C1 segment of cervical spinal cord (tissue), 14 donors: ENCODE data around the gene EFCAB8.

Source experiments
- DNase-seq, 14 donors: peaks; one replicate each; lab custom pipeline; 2025; lab: John Stamatoyannopoulos, UW

The EFCAB8 gene

GRCh38 chr20:32986331-32986966 is 127.7 kb downstream of the EFCAB8 start:
- peak in 4 of 14 donors; percentile 17 to 26 (median 20) for DNase-seq

DNA sequence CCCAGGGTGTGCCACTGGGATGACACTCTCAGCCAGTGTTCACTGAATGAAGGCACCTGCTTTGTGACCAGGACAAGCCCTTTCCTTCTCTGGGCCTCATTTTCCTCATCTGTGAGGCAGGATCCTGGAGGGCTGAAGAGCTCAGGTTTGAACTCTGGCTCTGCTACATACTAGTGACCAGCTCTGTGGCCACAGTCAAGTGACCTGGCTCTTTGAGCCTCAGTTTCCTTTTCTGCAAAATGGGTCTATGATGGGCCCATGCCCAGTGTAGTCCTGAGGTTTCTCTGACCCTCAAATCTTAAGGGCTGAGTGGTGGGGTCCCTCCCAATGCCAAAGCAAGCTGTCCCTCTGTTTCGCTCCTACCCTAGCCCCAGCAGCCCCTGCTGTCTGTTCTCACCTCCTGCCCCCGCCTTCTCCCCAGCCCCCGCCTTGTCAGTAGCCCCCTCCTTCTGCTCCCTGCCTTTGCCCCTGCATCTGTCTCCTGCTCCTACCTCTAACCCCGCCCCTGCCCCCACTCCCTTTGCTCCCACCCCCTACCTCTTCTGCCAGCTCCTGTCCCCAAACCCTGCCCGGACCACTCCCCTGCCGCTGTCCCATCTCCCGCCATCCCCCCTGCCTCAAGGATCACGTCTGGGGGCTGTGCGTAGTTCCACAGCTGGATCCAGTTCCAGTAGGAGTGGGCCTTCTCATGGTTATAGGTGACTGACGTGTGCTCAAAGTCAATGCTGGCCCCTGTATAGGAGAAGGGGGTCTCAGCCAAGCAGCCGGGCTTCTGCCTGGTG is 128.5 kb downstream of the EFCAB8 start:
- no peak for DNase-seq

DNA sequence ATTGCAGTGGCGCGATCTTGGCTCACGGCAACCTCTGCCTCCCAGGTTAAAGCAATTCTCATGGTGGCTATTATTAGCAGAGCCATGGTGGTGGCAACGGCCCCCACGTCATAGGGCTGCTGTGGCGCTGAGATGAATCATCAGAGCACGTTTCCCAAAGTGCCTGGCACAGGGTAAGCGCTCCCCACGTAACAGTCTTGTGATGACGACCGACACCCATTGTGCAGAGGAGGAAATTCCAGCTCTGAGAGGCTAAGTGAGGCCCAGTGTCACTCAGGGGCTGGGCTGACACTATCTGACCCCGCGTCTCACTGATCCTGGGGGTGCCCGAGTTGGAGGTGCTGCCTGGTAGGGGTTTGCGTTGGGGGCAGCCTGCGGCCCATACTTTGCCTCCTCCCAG is 129.3 kb downstream of the EFCAB8 start:
- no peak for DNase-seq

DNA sequence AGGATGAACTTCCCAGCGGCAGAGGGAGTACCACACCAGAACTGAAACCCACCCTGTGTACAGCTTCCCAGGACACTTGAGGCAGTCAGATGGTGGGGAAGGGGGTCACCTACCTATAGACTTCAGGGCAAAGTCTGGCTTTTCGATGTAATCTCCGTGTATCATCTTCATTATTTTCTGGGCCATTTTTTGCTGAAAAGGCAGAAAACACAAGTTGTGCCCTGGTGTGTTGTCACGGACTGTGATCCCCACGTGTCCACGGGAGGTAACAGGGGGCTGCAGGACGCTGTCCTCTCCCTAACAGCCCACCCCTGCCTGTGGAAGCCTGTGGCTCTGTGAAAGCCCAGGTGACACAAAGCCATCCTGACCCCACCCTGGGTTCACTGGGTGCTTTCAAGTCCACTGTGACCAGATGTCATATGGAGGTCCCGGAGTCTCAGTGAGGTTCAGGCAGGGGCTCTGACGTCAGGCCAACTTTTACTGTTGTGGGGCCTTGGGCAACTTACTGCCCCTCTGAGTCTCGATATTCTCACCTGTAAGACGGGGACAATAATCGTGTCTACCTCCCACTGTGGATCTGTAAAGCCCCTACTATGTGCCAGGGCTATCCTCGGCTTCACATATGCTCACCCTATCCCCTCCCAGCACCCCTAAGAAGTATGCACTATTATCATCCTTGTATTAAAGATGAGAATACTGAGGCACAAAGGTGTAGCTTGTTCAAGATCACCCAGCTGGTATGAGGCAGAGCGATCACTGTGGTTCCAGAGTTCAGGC is 131.0 kb downstream of the EFCAB8 start:
- no peak for DNase-seq

- DNase-seq: no peak
Observed at GRCh38 chr20:32990426-32990825, 131.7 kb downstream of the EFCAB8 start.

DNA sequence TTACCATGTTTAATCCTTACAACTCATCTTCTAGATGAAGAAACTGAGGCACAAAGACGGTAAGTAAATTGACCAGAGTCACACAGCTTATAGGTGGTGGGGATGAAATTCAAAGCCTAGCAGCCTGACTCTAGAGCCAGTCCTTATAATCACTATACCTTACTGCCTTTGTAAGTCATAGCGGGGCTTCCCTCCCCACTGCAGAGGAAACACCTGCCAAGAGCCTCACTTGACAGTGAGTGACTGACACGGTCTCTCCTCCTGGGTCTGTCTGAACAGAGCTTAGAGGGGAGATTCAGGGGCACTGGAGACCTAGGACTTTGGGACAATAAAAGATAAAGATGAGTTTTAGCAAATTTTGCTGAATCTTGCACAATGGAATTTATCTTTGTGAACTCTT is 132.7 kb downstream of the EFCAB8 start:
- no peak for DNase-seq

- DNase-seq: no peak
Observed at GRCh38 chr20:32991792-32992641, 133.3 kb downstream of the EFCAB8 start.

GRCh38 chr20:32993496-32994050 is 134.8 kb downstream of the EFCAB8 start:
- DNase-seq: no peak

GRCh38 chr20:32995802-32996201 is 137.1 kb downstream of the EFCAB8 start:
- DNase-seq: no peak

DNA sequence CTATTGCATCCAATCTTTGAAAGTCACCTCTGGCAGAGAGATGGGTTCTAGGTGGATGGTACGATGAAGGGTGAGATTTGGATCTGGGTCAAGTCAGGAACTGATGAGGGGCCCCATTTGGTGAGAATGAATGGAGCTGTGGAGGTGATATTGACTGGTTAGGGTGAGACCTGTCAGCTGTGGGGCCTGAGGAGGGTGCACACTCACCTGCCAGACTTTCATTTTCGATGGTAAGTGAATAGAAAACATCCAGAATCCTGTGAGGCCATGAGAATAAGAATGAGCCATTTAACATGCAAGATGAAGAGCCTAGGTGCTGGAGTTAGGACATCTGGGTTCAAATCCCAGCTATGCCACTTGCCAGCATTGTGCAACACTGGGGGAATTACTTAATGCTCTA is 138.7 kb downstream of the EFCAB8 start:
- no peak for DNase-seq

DNA sequence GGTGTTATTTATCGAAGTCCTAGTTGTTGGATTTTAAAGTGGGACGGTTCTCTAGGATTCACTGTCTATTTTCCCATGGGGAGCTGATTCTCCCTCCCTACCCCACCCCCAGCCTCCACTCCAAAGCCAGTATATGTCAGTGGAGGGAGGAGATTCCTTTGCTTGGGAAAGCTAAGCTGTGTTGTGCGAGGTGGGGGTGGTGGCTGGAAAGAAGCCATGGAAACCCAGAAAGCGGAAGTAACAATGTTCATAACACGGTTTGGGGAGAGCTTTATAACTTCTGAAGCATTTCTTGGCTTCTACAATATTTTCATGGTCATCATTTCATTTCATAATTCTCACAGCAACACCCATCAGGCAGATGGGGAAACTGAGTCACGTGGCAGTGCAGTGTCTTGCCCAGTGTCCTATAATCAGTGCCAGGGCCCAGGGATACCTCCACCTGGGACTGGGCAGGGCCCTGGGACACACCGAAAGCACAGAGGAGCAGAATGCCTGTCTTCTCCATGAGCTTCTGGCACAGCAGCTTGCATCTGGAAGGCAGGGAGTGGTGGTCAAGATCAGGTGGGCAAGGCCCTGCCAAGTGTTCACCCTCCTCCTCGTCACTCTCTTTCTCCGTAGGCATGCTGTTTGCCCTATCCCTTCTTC is 141.0 kb downstream of the EFCAB8 start:
- no peak for DNase-seq

GRCh38 chr20:33000802-33001466 is 142.2 kb downstream of the EFCAB8 start:
- DNase-seq: no peak

- no peak for DNase-seq
Observed at GRCh38 chr20:33002087-33002808, 143.5 kb downstream of the EFCAB8 start.

DNA sequence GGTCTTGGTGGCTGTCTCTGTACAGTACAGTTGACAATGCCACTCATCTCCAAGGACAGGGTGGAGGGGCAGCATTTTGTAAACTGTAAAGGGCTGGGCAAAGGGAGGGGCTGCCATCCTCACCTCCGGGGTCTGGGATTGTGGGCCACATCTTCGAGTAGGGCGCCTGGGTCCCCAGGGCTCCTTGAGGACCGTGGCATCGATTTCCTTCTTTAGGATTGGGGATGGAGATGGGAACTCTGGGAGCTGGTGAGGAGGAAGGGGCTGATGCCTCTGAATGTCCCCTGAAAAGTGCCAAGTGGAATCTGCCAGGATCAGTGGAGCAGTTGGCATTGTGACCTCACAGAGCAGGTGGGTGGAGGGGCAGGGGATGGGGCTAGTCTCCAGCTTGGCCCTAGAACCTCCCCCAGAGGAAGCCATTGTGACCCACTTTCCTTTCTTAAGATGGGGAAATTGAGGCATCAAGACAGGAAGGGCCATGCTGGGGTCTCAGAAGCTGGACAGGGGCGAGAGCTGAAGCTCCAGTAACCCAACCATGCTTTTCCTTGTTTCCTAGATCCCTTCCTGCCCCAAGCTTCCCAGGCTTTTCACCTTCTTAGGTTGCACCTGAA is 145.5 kb downstream of the EFCAB8 start, which contains the start of gene SUN5:
SUN5 (minus strand) TSS at position 293 of the 611 bp plus-strand sequence; CDS start at position 200, 93 bp downstream.
- DNase-seq: no peak

DNA sequence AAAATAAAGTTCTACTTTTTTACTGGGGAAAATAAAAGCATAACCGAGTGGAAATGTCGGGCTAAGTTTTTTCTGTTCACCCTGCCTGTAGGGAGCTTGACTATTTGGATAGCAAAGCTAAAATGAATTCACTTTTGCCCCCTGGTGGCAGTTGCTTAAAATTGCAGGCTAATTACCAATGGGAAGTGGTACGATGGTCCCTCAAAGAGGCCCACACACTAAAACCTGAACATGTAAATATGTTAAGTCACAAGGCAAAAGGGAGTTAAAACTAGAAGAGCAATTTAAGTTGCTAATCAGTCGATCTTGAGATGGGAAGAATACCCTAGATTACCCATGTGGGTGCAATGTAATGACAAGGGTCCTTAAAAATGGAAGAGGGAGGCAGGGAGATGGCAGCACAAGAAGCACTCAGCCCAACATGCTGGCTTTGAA is 146.4 kb downstream of the EFCAB8 start:
- DNase-seq: no peak

GRCh38 chr20:33005908-33006775 is 147.4 kb downstream of the EFCAB8 start:
- DNase-seq: no peak

DNA sequence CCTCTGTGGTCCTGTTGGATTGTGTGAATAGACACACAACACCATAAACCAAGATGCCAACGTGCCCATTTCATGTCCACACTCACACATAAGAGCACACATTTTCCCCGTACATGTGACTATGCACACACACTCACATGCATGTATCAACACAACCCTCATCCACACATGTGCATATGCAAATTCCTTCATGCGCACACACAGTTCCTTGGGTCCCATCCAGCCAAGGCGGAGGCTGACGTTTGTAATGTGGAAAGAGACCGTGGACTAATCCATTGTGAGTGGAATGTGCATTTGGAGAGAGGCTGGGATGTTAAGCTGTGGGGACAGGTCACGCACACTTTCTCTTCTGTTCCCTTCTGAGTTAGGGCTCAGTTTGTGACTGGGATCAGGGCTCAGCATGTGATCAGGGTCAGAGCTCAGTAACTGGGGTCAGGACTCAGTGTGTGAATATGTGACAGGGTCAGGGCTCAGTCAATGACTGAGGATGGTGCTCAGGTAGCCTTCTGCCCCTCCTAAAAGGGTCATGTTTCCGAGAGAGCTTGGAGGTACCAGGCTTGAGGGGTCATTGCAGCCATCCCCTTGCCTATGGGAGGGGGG is 148.2 kb downstream of the EFCAB8 start:
- DNase-seq: no peak
